Thoracic aorta (tissue), 2 donors: ENCODE data around the gene SGMS1. TPM values are rescaled to one million over a fixed set of nuclear protein-coding genes. Genes with fewer than 3 reads are reported as not detected.

Source experiments
- ATAC-seq: fragments of 150-250 bp; one replicate; pipeline ENCODE4 v1.8.0; 2017; ENCODE audit warnings: low read depth; ENCODE audit not compliant: insufficient number of reproducible peaks, low FRiP score
- DNase-seq: peaks from one replicate; pipeline ENCODE4 v3.0.0-alpha.2; 2020; ENCODE audit warnings: low spot score
- H3K27ac ChIP-seq, 2 donors: fragments of 200-600 bp; sonication (generic); 1 replicate in 1 of 2; 2 replicates in 1 of 2; pipeline ENCODE4 v1.5.1; 2016; ENCODE audit warnings: mild to moderate bottlenecking in 2 of 2, moderate library complexity in 2 of 2
- H3K27me3 ChIP-seq: fragments of 200-600 bp; sonication (generic); replicated peaks from 2 replicates; pipeline ENCODE4 v1.6.0; 2016; ENCODE audit warnings: mild to moderate bottlenecking; ENCODE audit not compliant: insufficient read depth
- H3K36me3 ChIP-seq: fragments of 200-600 bp; sonication (generic); one replicate; pipeline ENCODE4 v1.5.1; 2016
- H3K4me1 ChIP-seq, 2 donors: fragments of 200-600 bp; sonication (generic); 1 replicate in 1 of 2; 2 replicates in 1 of 2; pipeline versions ENCODE4 v1.5.1 to v1.6.0; 2016; ENCODE audit warnings: low read depth in 2 of 2, mild to moderate bottlenecking in 1 of 2; ENCODE audit not compliant: control insufficient read depth in 1 of 2
- H3K4me3 ChIP-seq: fragments of 200-600 bp; sonication (generic); 2 replicates; pipeline ENCODE4 v1.5.1; 2016; ENCODE audit warnings: mild to moderate bottlenecking
- H3K9me3 ChIP-seq: fragments of 200-600 bp; sonication (generic); 2 replicates; pipeline ENCODE4 v1.5.1; 2016
- total RNA-seq, 2 donors: library from RNA; depleted of rRNA; stranded (reverse); fragments of >200 nt; gene quantifications; one replicate each; pipeline versions ENCODE4 v1.1.0 to v1.2.3, GENCODE V29; 2016
- TF ChIP-seq, protein P1 (sequence below): fragments of 200-600 bp; sonication (generic); IDR thresholded peaks from one replicate; pipeline ENCODE4 v1.5.1; 2019; ENCODE audit warnings: antibody characterized with exemption

The SGMS1 gene
- total RNA-seq, 2 donors from 2014 or later = 60.5 to 92.3 TPM

- H3K4me3 ChIP-seq = no peak overlapping the region
- no peaks in the 10 kb centered on the region for H3K27me3 ChIP-seq
- H3K9me3 ChIP-seq = no peaks in the 10 kb centered on the region
- DNase-seq (no peak), ATAC-seq (no peak)
- H3K4me1 ChIP-seq = peaks cover 3 to 17% of the 10 kb centered on the region in 2 donors
- no peaks in the 10 kb centered on the region for H3K36me3 ChIP-seq
- H3K27ac ChIP-seq = no peak overlapping the region
- TF ChIP-seq, protein P1, sequence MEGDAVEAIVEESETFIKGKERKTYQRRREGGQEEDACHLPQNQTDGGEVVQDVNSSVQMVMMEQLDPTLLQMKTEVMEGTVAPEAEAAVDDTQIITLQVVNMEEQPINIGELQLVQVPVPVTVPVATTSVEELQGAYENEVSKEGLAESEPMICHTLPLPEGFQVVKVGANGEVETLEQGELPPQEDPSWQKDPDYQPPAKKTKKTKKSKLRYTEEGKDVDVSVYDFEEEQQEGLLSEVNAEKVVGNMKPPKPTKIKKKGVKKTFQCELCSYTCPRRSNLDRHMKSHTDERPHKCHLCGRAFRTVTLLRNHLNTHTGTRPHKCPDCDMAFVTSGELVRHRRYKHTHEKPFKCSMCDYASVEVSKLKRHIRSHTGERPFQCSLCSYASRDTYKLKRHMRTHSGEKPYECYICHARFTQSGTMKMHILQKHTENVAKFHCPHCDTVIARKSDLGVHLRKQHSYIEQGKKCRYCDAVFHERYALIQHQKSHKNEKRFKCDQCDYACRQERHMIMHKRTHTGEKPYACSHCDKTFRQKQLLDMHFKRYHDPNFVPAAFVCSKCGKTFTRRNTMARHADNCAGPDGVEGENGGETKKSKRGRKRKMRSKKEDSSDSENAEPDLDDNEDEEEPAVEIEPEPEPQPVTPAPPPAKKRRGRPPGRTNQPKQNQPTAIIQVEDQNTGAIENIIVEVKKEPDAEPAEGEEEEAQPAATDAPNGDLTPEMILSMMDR = no peak
Measured at GRCh38 chr10:50545846-50546245, 77.9 kb downstream of the SGMS1 start.

DNA sequence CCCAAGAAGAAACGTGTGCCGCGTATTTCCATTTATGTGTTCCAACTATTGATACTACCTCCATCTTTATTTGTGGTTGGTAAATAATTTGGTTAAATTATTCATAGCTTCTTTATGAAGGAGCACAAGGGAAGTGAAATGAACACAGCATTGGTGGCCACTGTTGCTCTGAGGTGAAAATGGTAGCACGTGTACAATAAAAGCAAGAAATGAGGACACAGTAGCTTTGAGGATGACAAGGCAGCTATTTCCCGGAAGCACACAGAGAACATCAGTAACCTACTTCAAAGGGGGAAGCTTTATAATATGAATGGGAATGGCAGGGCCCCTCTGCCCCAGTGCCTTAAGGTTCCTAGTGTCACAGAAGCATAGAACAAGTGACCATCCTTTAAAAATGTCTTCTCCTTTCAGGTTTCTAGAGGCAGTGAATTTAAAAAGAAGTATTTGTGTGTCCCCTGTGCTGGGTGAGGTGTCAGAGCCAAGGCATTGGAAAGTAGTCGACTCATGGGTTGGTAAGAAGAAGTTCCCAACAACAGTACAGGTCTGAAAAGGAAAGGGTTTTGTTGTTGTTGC, 78.8 kb downstream of the SGMS1 start:
- no peak overlapping the region for H3K4me3 ChIP-seq
- no peak for DNase-seq
- ATAC-seq = no peak
- no peaks in the 10 kb centered on the region for H3K36me3 ChIP-seq
- H3K9me3 ChIP-seq = no peaks in the 10 kb centered on the region
- no peaks in the 10 kb centered on the region for H3K27me3 ChIP-seq
- no peak overlapping the region for H3K27ac ChIP-seq
- TF ChIP-seq, protein P1 = no peak
- H3K4me1 ChIP-seq = peaks cover 10 to 24% of the 10 kb centered on the region in 2 donors

DNA sequence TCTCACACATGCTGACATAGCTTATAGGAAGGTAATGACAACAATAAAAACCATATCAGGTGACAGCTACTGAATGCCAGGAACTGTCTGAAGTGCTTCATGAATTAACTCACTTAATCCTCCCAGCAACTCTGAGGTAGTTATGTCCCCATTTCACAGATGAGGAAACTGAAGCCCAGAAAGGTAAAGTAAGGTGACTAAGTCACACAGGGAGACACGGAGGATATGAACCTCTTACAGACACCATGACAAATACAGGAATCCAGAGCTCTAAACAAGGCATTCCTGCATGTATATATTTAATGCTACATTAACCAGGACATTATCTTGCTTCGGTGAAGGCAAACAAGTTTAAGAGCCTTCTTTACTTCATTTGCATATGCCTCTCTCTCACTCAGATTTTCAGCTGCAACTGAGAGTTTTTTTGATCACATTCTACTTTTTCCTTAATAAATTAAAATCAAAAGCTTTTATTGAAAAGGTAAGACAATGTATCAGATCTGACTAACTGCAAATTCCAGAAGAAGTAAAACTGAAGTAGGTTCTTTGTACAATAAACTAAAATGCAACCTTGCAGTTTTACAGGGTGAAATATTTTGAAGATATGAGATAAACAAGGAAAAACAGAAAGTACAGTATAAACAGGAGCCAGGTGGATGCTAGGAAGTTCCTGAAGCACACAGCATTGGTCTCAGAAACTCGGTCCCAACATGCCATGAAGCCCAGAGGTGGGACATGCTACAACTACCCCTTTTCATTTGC, 79.5 kb downstream of the SGMS1 start:
- no peak overlapping the region for H3K27ac ChIP-seq
- DNase-seq (no peak), ATAC-seq (no peak)
- TF ChIP-seq, protein P1 = no peak
- no peaks in the 10 kb centered on the region for H3K36me3 ChIP-seq
- no peaks in the 10 kb centered on the region for H3K9me3 ChIP-seq
- H3K4me1 ChIP-seq = peaks cover 10 to 24% of the 10 kb centered on the region in 2 donors
- no peaks in the 10 kb centered on the region for H3K27me3 ChIP-seq
- no peak overlapping the region for H3K4me3 ChIP-seq

DNA sequence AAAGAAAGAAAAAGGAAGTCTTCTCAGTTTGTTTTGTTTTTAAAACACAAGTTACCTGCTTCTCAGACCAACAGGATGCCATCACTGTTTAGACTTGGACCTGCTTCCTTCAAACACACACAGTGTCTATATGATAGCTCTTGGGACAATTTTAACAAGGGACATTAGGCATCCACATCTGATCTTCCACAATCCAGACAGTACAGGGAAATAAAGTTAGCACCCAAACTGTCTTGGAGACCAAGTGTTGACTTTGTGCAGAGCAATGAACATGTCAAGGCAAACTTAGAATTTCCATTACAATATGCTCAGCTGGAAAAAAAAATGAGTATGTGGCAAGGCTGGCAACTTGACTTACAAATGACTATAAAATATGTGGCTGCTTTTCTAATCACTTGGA, 80.9 kb downstream of the SGMS1 start:
- H3K4me1 ChIP-seq = peaks cover 10 to 24% of the 10 kb centered on the region in 2 donors
- TF ChIP-seq, protein P1 = no peak
- no peaks in the 10 kb centered on the region for H3K36me3 ChIP-seq
- no peak for ATAC-seq
- no peaks in the 10 kb centered on the region for H3K9me3 ChIP-seq
- no peak for DNase-seq
- H3K4me3 ChIP-seq = no peak overlapping the region
- H3K27ac ChIP-seq = no peak overlapping the region
- no peaks in the 10 kb centered on the region for H3K27me3 ChIP-seq

- peaks cover 10 to 24% of the 10 kb centered on the region in 2 donors for H3K4me1 ChIP-seq
- ATAC-seq = no peak
- no peak overlapping the region for H3K4me3 ChIP-seq
- H3K27me3 ChIP-seq = no peaks in the 10 kb centered on the region
- no peaks in the 10 kb centered on the region for H3K36me3 ChIP-seq
- DNase-seq = no peak
- H3K27ac ChIP-seq = no peak overlapping the region
- TF ChIP-seq, protein P1 = no peak
- no peaks in the 10 kb centered on the region for H3K9me3 ChIP-seq
Measured at GRCh38 chr10:50541921-50542320, 81.8 kb downstream of the SGMS1 start.
